ENCODE measurements around the gene C19orf44.
"Not testable (repeated sequence)": the region's sequence is repeated elsewhere in the genome, so short reads cannot be mapped to it uniquely, and the experiment has no call there.

The C19orf44 gene

DNA sequence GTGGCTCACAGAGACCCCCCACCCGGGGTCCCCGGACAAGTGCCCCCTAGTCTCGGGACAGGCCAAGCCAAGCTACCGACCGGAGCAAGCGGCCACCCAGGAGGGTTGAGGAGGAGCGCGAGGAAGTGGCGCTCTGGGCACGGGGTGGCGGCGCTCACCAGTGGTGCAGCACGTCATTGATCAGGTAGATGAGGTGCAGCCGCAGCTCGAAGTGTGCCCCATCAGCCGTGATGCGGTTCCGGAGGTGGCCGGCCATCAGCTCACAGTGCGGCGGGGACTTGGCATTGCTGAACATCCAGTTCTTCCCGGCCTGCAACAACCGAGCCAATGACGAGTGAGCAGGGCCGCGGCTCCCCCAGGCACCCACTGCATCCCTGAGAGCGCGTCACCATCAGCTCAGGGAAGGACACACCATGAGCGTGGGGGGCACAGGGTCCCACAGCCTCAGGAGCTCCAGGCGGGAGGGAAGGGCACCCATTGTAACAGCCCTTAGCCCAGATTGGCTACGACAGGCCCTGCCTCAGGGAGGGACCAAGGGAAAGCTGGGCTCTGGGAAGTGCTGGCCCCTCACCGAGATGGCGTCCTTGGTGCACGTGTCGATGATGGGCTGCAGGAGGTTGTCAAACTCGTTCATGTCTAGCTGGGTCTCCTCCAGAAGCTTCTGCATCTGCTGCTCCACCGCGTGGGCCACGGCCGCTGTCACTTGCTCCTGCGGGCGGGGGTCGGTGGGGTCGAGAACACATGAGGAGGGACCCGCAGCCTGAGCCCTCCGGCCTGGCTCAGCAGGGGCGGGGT, 36.4 kb downstream of the C19orf44 start:
- Histone ChIP-seq H3K36me3 (ENCODE audit: control insufficient read depth in 2 of 2, insufficient read depth in 2 of 2, low read length in 2 of 2) (peaks cover 68 to 87% of the 10 kb centered on the region in 2 donors), H3K27me3 (ENCODE audit: control insufficient read depth in 2 of 2, insufficient read depth in 2 of 2, low read length in 2 of 2) (no peaks in the 10 kb centered on the region), H3K27ac (ENCODE audit: low read depth in 2 of 2, low read length in 2 of 2) (no peak overlapping the region), H3K9me3 (ENCODE audit: control insufficient read depth in 2 of 2, low read length in 2 of 2) (no peaks in the 10 kb centered on the region), H3K9ac (ENCODE audit: low read depth in 1 of 2, low read length in 2 of 2) (no peak overlapping the region), H3K4me1 (ENCODE audit: control insufficient read depth in 2 of 2, insufficient read depth in 2 of 2, low read length in 2 of 2) (no peaks in the 10 kb centered on the region), H3K4me3 (ENCODE audit: low read length in 2 of 2) (no peak overlapping the region)

DNA sequence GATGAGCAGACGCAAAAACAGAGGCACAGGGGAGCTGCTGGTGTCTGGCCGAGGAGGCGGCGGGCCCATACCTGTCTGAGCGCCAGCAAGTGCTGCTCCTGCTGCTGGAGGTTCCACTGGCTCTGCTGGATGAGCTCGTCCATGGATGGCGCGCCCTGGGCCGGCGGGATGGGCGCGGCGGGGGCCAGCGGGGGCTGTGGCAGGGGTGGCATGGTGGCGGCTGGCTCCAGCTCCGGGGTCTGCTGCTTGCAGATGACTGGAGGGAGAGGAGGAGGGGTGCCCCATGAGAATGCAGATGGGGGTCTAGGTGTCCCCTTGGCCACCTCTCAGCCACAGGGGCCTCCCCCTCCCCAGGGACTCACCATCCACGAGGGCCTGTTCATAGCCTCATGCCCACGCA, 39.2 kb downstream of the C19orf44 start:
- Histone ChIP-seq H3K4me1 (ENCODE audit: control insufficient read depth in 2 of 2, insufficient read depth in 2 of 2, low read length in 2 of 2) (peaks cover 0 to 3% of the 10 kb centered on the region in 2 donors), H3K9ac (ENCODE audit: low read depth in 1 of 2, low read length in 2 of 2) (no peak overlapping the region), H3K9me3 (ENCODE audit: control insufficient read depth in 2 of 2, low read length in 2 of 2) (no peaks in the 10 kb centered on the region), H3K27me3 (ENCODE audit: control insufficient read depth in 2 of 2, insufficient read depth in 2 of 2, low read length in 2 of 2) (no peaks in the 10 kb centered on the region), H3K27ac (ENCODE audit: low read depth in 2 of 2, low read length in 2 of 2) (no peak overlapping the region), H3K36me3 (ENCODE audit: control insufficient read depth in 2 of 2, insufficient read depth in 2 of 2, low read length in 2 of 2) (peaks cover 47 to 73% of the 10 kb centered on the region in 2 donors), H3K4me3 (ENCODE audit: low read length in 2 of 2) (no peak overlapping the region)

DNA sequence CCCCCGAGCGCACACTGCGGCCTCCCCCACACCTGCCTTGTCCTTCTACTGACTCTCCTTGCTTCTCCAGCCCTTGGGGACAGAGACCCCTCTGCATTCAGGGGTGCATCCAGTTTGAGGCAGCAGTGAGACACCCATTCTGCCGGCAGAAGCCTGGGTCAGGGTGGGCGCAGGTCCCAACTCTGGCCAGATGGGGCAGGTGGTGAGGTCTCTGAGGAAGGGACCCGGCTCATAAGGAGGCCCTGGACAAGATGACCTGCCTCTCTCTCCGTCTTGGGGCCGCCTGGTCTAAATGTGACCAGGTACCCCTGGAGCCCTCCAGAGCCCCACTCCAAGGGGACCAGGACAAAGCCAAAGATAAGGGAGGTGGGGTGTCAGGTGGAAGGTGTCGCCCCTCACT, 39.9 kb downstream of the C19orf44 start:
- H3K4me3 ChIP-seq (ENCODE audit: low read length in 2 of 2): no peak overlapping the region
- H3K27ac ChIP-seq (ENCODE audit: low read depth in 2 of 2, low read length in 2 of 2): no peak overlapping the region
- H3K9ac ChIP-seq (ENCODE audit: low read depth in 1 of 2, low read length in 2 of 2): no peak overlapping the region
- no peaks in the 10 kb centered on the region for H3K27me3 ChIP-seq (ENCODE audit: control insufficient read depth in 2 of 2, insufficient read depth in 2 of 2, low read length in 2 of 2)
- H3K9me3 ChIP-seq (ENCODE audit: control insufficient read depth in 2 of 2, low read length in 2 of 2): no peaks in the 10 kb centered on the region
- H3K36me3 ChIP-seq (ENCODE audit: control insufficient read depth in 2 of 2, insufficient read depth in 2 of 2, low read length in 2 of 2): peaks cover 43 to 65% of the 10 kb centered on the region in 2 donors
- peaks cover 5 to 7% of the 10 kb centered on the region in 2 donors for H3K4me1 ChIP-seq (ENCODE audit: control insufficient read depth in 2 of 2, insufficient read depth in 2 of 2, low read length in 2 of 2)

DNA sequence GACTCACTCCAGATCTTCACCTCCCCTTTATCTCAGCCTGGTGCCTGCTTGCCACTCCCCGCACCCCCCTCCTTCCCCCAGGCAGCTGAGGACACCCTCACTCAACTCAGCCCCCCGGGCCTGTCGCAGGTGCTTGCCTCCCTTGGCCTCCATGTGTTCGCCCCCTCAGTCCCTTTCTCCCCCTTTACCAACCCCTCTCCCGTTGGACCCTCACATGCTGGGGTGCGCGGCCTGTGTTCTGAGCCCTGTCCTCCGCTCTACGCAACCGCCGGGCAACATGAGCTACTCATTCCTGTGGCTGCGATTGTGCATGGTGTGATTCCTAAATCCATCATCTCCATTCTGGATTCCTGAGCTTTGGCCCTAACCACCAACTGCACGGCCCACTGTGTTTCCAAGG, 40.9 kb downstream of the C19orf44 start:
- Histone ChIP-seq H3K27ac (ENCODE audit: low read depth in 2 of 2, low read length in 2 of 2) (no peak overlapping the region), H3K27me3 (ENCODE audit: control insufficient read depth in 2 of 2, insufficient read depth in 2 of 2, low read length in 2 of 2) (no peaks in the 10 kb centered on the region), H3K9ac (ENCODE audit: low read depth in 1 of 2, low read length in 2 of 2) (no peak overlapping the region), H3K4me1 (ENCODE audit: control insufficient read depth in 2 of 2, insufficient read depth in 2 of 2, low read length in 2 of 2) (peaks cover 10 to 12% of the 10 kb centered on the region in 2 donors), H3K36me3 (ENCODE audit: control insufficient read depth in 2 of 2, insufficient read depth in 2 of 2, low read length in 2 of 2) (peaks cover 34 to 56% of the 10 kb centered on the region in 2 donors), H3K9me3 (ENCODE audit: control insufficient read depth in 2 of 2, low read length in 2 of 2) (no peaks in the 10 kb centered on the region), H3K4me3 (ENCODE audit: low read length in 2 of 2) (no peak overlapping the region)

DNA sequence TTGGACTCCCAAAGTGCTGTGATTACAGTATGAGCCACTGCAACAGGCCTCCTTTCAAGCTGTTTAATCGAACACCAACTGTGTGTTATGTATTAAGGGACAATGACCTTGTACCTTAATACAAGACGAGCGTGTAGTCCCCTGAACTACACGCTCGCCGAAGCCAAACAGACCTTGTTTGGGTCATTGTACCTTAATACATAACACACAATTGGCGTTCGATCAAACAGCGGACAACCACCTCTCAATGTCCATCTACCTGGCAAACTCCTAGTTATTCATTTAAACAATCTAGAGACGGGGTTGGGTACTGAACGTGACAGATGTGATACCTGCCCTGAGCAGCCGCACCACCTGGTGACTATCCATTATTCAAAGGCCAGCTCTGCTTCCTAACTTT, 44.8 kb downstream of the C19orf44 start:
- H3K9ac ChIP-seq (ENCODE audit: low read depth in 1 of 2, low read length in 2 of 2): peak overlapping the region; percentile 83 to 92
- H3K27ac ChIP-seq (ENCODE audit: low read depth in 2 of 2, low read length in 2 of 2): no peak overlapping the region
- no peaks in the 10 kb centered on the region for H3K9me3 ChIP-seq (ENCODE audit: control insufficient read depth in 2 of 2, low read length in 2 of 2)
- peaks cover 17 to 19% of the 10 kb centered on the region in 2 donors for H3K4me1 ChIP-seq (ENCODE audit: control insufficient read depth in 2 of 2, insufficient read depth in 2 of 2, low read length in 2 of 2)
- peak overlapping the region; percentile 85 to 96 for H3K4me3 ChIP-seq (ENCODE audit: low read length in 2 of 2)
- H3K36me3 ChIP-seq (ENCODE audit: control insufficient read depth in 2 of 2, insufficient read depth in 2 of 2, low read length in 2 of 2): peaks cover 11 to 24% of the 10 kb centered on the region in 2 donors
- no peaks in the 10 kb centered on the region for H3K27me3 ChIP-seq (ENCODE audit: control insufficient read depth in 2 of 2, insufficient read depth in 2 of 2, low read length in 2 of 2)

DNA sequence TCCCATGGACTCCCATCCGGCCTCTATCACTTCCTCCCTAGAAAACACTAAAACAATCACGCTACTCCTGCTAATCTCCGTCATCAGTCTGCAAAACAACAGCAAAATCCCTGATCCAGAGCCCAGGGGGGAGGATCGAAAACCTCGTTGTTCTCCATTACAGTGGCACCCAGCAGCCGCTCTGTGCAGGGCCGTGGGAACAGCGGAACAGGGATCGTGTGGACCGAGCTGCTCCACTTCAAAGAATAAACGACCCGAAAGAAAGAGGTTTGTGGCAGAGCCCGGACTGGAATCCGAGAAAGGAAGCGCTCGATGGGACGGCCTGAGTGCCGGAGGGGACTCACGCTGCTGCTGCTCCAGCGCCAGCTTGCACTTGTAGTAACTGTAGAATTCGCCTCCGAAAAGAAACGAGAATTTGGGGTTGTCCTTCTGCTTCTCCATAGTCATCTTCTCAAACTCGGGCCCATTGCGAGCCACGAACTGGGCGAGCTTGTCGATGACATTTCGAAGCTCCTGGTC, 45.4 kb downstream of the C19orf44 start:
- H3K27ac ChIP-seq (ENCODE audit: low read depth in 2 of 2, low read length in 2 of 2): peak overlapping the region in 1 of 2 donors; percentile 87
- H3K36me3 ChIP-seq (ENCODE audit: control insufficient read depth in 2 of 2, insufficient read depth in 2 of 2, low read length in 2 of 2): peaks cover 5 to 18% of the 10 kb centered on the region in 2 donors
- no peaks in the 10 kb centered on the region for H3K27me3 ChIP-seq (ENCODE audit: control insufficient read depth in 2 of 2, insufficient read depth in 2 of 2, low read length in 2 of 2)
- no peaks in the 10 kb centered on the region for H3K9me3 ChIP-seq (ENCODE audit: control insufficient read depth in 2 of 2, low read length in 2 of 2)
- peak overlapping the region; percentile 83 to 92 for H3K9ac ChIP-seq (ENCODE audit: low read depth in 1 of 2, low read length in 2 of 2)
- peaks cover 17 to 19% of the 10 kb centered on the region in 2 donors for H3K4me1 ChIP-seq (ENCODE audit: control insufficient read depth in 2 of 2, insufficient read depth in 2 of 2, low read length in 2 of 2)
- peak overlapping the region; percentile 85 to 96 for H3K4me3 ChIP-seq (ENCODE audit: low read length in 2 of 2)

DNA sequence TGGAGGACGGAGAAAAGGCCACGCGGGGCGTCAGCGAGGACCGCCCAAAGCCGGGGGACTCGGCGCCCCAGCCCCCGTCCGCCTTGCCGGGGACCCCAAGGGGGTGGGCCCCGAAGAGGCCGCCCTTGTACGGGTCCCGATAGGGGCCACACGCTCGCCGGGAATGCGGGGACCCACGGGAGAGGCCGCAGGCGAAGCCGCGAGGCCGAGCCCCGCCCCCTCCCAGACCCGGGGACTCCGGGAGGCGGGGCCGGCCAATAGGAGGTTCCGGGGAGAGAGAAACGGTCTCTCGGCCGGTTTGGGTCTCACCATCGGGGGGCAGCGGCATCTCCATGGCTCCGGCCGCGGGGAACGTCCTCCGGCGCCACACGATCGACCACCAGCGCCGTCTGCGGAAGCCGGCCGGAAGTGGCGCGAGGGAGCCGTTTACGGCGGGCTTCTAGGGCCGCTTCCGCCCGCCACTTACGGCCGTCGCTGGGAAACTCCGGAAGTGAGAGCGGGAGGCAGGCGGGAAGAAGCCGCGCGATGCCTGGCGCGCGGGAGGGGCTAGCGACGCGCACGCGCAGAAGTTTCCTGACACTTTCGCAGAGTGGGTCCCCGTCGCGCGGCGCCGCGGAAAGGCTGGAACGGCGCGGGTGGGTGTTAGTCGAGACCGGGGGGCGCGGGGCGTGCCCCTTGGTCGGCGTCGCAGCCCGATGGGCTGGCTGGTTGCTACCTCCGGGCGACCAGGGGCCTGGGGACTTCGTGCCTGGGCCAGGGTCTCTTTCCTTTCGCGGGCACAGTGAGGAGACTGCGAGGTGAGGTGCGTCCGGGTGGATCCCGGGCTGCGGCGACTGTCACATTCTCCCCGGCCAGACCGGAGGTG, 46.1 kb downstream of the C19orf44 start, which contains the start of gene CHERP:
CHERP (minus strand) TSS at position 393 of the 865 bp plus-strand sequence; CDS start at position 334, 59 bp downstream.
- Histone ChIP-seq H3K36me3 (ENCODE audit: control insufficient read depth in 2 of 2, insufficient read depth in 2 of 2, low read length in 2 of 2) (peaks cover 5 to 15% of the 10 kb centered on the region in 2 donors), H3K9me3 (ENCODE audit: control insufficient read depth in 2 of 2, low read length in 2 of 2) (no peaks in the 10 kb centered on the region), H3K27me3 (ENCODE audit: control insufficient read depth in 2 of 2, insufficient read depth in 2 of 2, low read length in 2 of 2) (no peaks in the 10 kb centered on the region), H3K27ac (ENCODE audit: low read depth in 2 of 2, low read length in 2 of 2) (peak within 1 kb of the TSS; percentile 64 to 87), H3K4me1 (ENCODE audit: control insufficient read depth in 2 of 2, insufficient read depth in 2 of 2, low read length in 2 of 2) (peaks cover 17 to 19% of the 10 kb centered on the region in 2 donors), H3K9ac (ENCODE audit: low read depth in 1 of 2, low read length in 2 of 2) (peak within 1 kb of the TSS; percentile 92 to 95), H3K4me3 (ENCODE audit: low read length in 2 of 2) (peak within 1 kb of the TSS; percentile 85 to 96)

DNA sequence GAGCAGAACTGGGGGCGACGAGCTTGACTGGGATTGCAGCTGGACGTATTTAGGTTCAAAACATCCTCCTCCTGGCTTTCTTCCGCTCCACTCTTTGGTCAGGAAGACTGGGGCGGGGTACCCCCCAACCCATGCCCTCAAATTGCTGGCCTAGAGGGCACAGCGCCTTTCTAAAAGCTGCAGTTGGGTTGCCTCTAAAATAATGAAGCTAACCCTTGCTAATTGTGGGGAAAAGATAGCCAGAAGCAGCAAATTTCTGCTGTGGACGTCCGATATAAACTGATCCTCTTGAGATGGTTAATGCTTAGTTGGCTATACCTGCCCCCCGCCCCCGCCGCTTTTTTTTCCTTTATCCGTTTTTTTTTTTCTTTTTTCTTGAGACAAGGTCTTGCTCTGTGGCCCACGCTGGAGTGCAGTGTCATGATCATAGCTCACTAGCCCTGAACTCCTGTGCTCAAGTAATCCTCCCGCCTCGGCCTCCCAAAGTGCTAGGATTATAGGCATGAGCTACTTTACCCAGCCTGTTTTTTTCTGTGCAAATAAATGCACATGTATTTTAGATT, 46.8 kb downstream of the C19orf44 start:
- H3K9me3 ChIP-seq (ENCODE audit: control insufficient read depth in 2 of 2, low read length in 2 of 2): no peaks in the 10 kb centered on the region
- H3K9ac ChIP-seq (ENCODE audit: low read depth in 1 of 2, low read length in 2 of 2): peak overlapping the region; percentile 92 to 95
- peak overlapping the region; percentile 64 to 87 for H3K27ac ChIP-seq (ENCODE audit: low read depth in 2 of 2, low read length in 2 of 2)
- no peaks in the 10 kb centered on the region for H3K27me3 ChIP-seq (ENCODE audit: control insufficient read depth in 2 of 2, insufficient read depth in 2 of 2, low read length in 2 of 2)
- H3K36me3 ChIP-seq (ENCODE audit: control insufficient read depth in 2 of 2, insufficient read depth in 2 of 2, low read length in 2 of 2): peaks cover 5 to 8% of the 10 kb centered on the region in 2 donors
- peaks cover 17 to 19% of the 10 kb centered on the region in 2 donors for H3K4me1 ChIP-seq (ENCODE audit: control insufficient read depth in 2 of 2, insufficient read depth in 2 of 2, low read length in 2 of 2)
- peak overlapping the region; percentile 85 to 96 for H3K4me3 ChIP-seq (ENCODE audit: low read length in 2 of 2)

DNA sequence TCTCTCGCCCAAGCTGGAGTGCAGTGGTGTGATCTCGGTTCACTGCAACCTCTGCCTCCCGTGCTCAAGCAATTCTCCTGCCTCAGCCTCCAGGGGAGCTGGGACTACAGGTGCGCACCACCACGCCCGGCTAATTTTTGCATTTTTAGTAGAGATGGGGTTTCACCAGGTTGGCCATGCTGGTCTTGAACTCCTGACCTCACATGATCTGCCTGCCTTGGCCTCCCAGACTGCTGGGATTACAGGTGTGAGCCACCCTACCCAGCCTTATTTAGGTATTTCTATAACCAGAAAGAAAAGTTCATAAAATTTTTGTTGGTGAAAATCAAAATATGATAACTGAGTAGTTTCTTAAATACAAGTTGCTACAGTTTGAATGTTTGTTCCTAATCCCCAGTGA, 47.5 kb downstream of the C19orf44 start:
- not testable (repeated sequence) for H3K4me3 ChIP-seq (ENCODE audit: low read length in 2 of 2); H3K9ac ChIP-seq (ENCODE audit: low read depth in 1 of 2, low read length in 2 of 2); H3K36me3 ChIP-seq (ENCODE audit: control insufficient read depth in 2 of 2, insufficient read depth in 2 of 2, low read length in 2 of 2); H3K27ac ChIP-seq (ENCODE audit: low read depth in 2 of 2, low read length in 2 of 2); H3K9me3 ChIP-seq (ENCODE audit: control insufficient read depth in 2 of 2, low read length in 2 of 2); H3K27me3 ChIP-seq (ENCODE audit: control insufficient read depth in 2 of 2, insufficient read depth in 2 of 2, low read length in 2 of 2)
- H3K4me1 ChIP-seq (ENCODE audit: control insufficient read depth in 2 of 2, insufficient read depth in 2 of 2, low read length in 2 of 2): peaks cover 17 to 19% of the 10 kb centered on the region in 2 donors

Measured in mucosa of rectum (tissue), 2 donors.